HG03159 (cell line): ENCODE data around the gene AMN.
"Not testable (repeated sequence)": the region's sequence is repeated elsewhere in the genome, so short reads cannot be mapped to it uniquely, and the experiment has no call there.

Experiments used
- ATAC-seq: cut with Tn5 transposase; IDR thresholded peaks from one replicate; pipeline ENCODE4 v1.9.1; 2021; ENCODE audit warnings: mild to moderate bottlenecking, moderate library complexity; ENCODE audit not compliant: unreplicated experiment

The AMN gene

DNA sequence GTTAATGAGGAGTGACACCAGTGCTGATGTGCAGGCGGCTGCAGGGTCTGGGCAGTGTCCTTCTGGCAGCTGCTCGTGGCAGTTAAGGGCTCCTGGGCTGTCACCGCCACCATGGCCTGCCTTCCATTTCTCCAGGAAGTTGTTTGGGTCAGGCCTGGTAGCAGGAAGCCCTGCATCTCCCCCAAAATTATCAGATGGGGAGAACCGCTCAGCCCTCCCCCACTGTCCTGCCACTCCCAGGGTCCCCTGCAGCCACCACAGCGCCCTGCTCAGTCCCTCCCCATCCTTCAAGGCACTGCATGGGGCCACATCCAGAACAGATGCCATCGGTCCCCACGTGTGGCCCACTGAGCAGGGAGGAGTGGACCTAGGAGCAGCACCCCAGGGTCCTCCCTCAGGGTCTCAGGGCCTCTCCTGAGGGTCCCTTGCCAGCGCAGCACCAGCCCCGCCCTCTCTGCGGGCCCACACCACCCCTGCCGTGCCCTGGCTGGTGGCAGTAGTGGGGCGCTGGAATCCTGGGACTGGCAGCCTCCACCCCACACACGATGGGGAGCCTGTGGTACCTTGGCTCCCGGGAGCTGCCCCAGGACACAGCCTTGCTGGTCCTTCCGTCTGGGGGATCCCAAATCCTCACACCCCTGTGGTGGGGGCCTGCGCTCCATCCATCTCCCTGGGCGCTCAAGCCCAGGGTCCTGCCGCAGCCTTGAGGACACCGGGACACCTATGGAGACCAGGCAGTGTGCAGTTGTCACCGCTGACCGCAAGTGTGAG lies 10.3 kb upstream of the AMN start:
- ATAC-seq = no peak

DNA sequence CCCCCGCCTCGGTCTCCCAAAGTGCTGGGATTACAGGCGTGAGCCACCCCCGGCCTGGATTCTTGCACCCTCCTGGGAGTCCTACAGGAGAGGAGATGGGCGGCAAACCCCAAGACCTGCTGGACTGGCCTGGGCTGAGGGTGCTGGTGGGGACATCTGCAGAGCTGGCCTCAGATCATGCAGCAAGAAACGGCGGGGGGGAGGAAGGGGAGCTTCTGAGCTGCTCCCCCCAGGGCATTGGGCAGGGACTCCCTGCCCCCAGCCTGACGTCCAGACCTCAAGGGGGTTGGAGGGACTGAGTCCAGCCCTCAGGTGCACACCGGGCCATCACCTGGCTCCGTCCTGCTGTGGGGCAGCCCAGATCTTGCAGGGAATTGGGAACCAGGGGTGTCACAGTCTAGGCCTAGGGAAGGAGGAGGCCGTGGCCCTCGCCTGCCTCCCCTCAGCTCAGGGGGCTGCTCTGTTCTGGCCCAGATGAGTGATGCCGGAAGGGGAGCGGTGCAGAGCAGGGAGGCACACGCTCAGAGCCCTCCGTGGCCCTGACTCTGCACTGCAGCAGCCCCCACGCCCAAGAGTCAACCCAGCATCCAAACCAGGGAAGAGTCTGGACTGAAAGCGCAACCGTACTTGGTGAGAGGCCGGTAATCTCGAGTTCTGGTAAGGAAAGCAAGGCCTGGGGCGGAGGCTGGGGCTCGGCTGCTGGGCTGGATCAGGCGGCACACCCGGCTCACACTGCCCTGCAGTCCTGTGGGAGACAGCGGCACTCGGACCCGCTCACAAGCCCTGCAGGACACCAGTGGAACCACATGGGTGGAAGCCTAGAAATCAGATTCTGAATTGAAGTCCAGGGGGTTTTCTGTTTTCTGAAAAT lies 8.9 kb upstream of the AMN start:
- no peak for ATAC-seq

DNA sequence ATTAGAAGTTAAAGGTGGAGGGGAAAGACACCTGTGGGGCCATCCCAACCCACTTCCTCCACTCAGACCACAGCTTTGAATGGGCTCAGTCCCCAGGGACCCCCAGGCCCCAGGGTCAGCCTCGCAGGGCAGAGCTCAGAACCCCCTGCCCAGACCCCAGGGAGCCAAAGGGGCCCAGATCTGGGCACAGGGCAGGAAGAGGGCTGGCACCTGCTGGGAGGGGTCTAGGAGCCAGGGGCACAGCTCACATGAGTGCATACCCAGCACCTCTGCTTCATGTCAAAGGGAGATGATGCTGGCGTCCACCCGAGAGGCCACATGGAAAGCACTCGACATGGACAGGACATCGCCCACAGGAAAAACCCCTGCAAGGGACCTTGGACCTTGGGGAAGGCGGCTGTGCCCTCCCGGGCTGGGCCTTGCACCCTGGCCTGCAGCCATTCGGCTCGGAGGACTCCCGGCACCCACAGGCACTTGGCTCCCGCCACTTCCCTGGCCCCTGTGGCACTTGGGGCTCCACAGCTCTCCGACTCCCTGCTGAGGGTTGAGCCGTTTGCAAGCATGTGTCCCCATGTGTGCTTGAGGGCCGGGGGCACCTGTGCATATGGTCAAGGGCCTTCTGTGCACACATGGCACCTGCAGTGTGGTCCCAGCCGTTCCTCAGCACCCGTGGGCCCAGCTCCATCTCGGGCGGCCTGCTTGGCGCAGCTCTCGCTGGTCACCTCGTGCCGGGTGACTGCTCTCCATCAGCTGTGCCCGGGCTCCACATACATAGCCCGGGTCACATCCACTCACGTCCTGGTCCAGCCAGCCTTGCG lies 7.8 kb upstream of the AMN start:
- no peak for ATAC-seq

DNA sequence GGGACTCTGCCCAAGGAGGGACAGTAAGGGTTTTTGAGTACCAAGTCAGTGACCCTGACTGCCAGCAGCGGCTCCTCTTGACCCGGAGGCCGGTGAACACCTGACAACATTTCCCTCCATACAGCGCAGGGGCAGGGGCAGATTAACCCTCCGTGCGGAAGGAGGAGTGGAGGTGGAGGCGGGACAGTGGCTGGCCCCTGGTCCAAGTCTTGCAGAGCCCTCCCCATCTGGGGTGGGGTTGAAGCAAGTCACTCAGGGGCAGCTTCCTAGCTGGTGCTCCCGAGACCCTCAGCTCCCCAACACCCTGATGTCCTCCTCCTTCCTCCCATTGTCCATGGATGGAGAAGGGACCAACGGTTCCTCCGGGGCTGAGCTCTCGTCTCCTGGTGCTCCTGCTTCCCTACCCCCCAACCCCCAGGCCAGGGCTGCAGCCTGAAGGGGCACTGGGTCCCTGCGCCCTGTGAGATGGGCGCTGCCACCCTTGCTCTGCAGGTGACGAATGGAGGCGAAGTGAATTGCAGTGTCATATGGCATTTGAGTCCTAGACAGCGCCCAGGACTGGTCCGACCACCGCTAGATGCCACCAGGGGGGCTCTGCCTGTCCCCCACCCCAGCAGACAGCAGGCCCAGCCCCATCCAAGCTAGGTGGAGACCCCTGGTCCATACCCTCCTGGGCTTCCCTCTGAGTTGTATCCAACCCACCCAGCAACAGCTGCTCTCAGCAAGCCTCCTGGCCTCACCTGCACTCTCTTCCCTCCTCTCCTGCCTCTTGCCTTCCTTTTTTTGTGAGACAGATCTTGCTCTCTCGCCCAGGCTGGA lies 7.0 kb upstream of the AMN start:
- ATAC-seq = no peak

DNA sequence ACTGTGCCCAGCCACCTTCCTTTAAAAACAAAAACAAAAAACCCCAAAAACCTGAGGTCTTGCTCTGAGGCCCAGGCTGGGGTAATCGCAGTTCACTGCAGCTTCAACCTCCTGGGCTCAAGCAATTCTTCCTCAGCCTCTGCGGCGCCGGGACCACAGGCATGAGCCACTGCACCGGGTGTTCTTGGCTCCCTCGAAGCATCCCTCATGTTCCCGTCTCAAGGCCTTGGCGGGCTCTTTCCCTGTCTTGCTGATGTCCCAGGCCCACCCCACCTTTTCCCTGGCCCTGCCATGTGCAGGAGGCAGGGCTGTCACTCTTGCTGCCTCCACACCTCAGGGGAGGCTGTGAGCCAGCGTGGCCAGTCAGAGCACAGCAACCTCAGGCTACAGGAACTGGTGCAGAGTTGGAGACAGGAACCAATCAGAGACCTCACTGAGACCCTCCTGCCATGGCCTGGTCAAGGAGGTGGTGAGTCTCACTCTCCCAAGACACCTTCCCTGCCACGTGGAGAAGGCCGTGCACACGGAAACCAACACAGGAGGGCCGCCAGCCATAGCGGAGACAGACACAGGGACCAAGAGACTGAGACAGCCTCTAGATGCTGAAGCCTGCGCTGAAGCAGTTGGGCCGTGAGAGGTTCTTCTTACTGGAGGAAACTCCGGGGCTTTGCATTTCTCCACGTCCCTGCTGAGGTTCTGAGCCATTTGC lies 6.0 kb upstream of the AMN start:
- ATAC-seq = no peak

DNA sequence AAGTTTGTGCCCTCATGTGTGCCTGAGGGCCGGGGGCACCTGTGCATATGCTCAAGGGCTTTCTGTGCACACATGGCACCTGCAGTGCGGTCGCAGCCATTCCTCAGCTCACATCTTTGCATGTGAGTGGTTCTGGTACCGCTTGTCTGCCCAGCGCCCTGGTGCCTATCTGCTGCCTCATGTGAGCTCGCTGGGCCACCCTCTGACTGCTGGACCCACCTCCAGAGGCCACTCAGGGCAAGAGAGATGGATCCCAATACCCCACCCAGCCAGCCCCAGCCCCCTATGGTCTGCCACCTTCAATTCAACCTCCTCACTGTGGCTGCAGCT lies 5.4 kb upstream of the AMN start:
- no peak for ATAC-seq

DNA sequence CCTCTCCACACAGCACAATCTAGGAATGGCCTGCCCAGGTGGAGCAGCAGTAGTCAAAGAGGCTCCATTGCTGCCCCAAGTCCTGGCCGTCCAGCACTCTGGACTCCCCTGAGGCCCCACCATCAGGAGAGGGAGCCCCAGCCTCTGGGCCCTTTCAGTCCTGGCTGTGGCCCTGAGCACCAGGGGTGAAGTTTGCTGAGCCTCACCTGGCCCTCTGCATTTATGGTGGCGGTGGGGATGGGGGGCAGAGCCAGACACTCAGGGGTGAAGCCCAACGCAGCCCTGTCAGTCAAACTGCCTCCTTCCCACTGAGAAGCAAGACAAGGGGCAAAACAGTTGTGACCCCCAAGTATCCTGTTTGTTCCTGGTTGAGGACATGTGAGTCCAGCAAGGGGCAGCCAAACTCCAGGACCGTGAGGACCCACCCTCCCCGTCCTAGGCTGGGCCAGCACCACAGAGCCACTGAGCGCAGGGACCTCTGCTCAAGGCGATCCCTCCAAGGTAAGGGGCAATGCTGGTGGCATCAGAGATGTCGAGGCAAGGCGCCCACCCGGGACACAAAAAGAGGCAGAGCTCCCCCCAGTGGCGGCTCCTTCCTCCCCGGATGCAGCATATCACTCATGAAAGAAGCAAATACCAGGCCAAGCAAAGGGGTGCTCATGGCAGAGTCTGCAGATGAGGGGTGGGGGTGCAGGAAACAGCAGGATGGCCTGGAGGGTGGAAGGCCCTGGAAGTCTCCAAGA lies 4.8 kb upstream of the AMN start:
- ATAC-seq = no peak

DNA sequence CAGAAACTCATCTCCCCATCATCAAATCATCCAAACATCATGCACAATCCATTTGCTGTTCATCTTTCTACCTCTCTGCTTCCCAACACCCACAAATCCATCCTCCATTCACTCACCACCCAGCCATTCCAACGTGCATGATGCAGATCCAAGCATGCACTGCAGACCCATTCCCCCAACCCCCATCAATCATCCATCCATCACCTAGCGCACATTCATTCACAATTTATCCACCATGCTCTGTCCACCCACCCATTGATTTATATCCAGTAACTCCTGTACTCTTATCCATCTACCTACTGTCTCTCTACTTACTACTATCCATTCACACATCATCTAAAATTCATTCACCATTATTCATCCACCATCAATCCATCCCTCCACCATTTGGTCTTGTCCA lies 4.0 kb upstream of the AMN start:
- no peak for ATAC-seq

DNA sequence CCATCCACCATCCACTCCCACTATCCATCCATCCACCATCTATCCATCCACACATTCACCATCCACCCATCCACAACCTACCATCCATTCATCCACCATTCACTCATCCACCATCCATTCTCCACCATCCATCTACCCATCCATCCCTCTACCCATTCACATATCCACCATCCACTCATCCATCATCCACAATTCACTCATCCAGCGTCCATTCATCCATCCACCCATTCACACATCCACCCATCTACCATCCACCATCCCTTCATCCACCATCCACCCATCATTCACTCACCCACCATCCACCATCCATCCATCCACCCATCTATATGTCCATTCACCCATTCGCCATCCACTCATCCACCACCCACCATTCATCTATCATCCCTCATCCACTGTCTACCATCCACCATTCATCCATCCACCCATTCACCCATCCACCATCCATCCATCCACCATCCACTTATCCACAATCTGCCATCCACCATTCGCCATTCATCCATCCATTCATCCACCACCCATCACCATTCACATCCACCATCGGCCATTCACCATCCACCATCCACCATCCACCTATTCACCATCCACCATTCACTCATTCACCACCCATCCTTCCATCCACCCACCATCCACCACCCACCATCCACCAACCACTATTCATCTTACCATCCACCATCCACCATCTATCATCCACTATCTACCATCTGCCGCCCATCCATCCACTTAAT lies 2.0 kb upstream of the AMN start:
- ATAC-seq = no peak

DNA sequence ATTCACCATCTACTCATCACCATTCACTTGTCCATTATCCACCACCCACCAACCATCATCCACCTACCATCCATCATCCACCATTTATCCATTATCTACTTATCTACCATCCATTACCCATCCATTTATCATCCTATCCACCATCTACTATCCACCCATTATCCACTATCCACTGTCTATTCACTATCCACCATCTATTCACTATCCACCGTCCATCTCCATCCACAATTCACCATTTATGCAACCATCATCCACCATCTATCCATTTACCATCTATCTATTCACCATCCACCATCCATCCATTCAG lies 1.5 kb upstream of the AMN start:
- no peak for ATAC-seq

DNA sequence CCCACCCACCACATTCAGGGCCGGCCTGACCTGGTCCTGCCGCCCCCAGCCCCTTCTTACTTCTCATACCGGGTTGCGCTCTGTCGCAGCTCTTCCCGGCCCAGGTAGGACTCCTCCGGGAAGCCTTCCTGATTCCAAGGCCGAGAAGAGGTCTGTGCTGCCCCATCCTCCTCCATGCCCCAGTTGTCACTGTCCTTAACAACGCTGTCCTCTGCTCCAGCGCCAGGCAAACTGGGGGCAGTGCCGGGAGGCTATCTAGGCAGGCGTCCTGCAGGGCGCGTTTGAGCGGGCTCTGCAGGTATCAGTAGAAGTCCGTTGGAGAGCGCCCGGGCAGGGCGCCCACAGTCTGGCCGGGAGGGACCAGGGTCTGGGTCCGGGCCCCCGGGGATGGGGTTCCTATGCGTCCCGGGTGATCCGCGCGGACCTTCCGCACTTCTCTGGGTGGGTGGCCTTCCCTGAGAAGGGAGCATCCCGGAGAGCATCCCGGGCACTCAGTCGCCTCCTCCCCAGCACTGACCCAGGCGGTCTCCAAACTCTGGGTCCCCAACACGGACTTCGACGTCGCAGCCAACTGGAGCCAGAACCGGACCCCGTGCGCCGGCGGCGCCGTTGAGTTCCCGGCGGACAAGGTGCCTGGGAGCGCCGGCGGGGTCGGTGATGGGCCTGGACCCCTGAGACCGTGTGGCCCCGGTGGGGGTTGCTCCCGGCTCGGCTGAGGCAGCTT lies 900 bp downstream of the AMN start:
- no peak for ATAC-seq

DNA sequence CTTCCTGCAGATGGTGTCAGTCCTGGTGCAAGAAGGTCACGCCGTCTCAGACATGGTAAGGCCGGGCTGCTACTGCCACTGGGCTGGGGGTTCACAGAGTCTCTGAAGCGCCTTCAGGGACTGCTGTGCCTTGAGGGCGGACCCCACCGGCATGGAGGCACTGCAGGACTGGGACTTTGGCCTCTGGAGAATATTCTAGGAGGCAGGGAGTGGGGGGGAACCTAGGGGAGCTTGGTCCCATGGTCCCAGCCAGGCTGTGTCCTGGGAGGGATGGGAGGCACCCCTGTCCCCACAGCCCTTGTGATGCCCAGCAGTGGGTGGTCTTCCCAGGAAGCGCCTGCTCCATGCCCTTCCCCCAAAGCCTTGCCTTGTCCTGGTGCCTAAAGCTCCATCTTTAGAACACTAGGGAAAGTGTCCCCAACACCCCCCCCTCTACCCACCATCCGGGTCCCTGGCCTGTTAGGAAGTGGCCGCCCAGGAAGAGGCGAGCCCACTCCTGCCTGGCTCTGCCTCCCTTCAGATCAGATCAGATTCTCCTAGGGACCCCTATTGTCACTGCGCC lies 1.5 kb downstream of the AMN start:
- no peak for ATAC-seq

DNA sequence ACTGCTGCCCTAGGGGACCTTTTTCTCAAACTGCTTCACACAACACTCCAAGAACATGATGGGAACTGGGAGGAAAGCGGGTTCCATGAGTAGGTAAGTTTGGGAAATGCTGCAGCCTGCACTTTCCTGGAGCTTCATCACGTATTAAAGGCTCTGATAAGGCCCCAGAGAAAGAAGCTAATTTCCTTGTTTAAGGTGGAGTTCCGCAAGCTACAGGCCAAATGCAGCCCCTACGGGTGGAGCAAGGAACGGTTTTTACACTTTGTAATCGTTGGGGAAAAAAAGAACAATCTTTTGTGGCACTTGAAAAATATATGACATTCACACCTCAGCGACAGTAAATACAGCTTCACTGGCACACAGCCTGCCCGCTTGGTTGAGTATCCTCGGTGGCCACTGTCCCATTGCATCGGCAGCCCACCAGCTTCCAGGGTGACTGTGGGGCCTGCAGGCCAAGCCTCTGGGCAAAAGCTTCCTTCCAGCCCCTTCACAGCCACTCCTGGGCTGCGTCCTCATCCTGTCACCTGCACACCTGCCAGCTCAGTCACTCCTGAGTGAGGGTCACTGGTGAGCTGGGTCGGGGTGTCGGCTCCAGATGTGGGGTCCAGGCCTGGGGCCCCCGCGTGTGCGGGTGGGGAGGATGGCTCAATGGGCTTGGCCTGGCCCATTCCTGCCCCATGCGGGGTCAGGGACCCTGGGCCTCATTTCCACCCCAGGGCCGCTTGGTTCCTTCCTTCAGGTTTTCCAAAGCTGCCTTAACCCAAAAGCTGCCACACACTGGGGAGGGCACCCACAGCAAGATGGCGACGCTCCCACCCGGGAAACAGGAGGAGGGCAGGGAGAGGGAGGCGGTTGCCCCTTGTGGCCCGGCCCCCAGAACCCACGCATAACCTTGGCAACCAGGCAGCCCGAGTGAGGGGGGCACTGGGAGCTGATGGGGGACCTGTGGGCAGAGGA lies 2.4 kb downstream of the AMN start:
- no peak for ATAC-seq

DNA sequence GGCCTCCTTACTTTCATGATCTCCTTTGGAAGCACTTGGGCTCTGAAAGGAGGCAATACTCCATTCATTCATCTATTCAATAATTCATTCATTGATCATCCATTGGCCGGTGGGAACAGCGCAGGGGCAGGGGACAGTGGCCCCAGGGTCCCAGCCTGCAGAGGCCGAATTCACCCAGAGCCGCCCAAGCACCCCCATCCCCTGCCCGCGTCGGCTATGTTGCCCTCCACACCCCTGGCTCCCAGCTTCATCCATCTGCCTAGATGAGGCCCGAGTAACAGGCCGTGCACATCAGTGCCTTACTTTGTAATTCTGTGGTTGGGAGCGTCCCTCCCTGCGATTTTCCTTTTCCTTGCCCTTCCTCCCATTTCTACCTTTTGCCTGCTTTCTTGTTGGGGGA lies 3.2 kb downstream of the AMN start:
- ATAC-seq = no peak

DNA sequence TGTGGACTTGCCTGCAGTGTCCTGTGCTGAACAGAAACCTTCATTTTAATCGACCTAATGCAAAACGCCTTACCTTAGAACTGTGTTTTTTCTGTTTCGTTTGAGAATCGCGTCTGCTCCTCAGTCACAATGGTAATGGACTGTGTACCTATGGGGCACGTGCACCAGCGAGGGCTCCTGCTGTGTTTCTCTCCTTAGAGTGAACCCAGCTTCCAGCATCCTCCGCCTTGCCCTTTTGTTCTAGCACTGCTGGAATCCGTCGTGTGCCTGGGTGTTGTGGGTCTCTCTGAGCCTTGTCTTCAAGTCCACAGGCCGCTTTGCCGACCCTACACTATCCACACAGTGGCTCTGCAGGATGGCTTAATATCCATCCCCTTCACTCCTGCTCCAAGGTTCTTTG lies 3.6 kb downstream of the AMN start:
- no peak for ATAC-seq

DNA sequence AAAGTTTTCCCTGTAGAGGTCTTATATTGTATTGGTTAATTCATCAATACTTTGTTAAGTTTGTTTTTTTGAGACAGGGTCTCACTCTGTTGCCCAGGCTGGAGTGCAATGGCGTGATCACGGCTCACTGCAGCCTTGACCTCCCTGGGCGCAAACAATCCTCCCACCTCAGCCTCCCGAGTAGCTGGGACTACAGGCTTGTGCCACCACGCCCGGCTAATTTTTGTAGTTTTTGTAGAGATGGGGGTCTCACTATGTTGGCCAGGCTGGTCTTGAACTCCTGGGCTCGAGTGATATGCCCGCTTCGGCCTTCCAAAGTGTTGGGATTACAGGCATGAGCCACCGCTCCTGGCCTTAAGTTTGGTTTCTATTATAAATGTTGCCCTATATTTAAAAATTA lies 4.4 kb downstream of the AMN start:
- ATAC-seq = not testable (repeated sequence)

DNA sequence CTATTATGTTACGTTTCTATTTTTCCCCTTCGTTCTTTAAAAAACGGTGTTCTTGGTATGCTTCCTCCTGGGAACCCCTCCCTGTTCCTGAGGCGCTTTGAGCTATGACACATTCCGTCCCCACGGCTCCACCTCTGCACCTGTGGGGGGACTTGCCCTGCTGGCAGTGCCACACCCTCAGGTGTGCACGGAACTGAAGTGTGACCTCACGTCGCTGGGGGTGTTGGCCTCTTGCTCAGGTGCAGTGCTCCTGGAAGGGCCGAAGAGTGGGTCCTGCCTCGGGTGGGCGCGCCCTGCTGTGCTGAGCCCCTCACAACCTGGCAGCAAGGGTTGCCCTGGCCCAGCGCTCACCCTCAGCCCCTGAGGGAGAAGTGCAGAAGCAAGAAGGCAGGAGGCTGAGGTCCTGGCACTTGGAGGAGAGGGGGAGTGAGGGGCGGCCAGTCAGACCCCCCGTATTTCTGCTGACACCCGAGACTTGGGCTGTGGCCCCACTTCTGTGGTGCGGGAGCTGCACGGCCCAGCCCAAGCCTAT lies 4.9 kb downstream of the AMN start:
- no peak for ATAC-seq
